HG03175 (cell line): ENCODE measurements around the gene AEBP1.
"Not testable (repeated sequence)": the region's sequence is repeated elsewhere in the genome, so short reads cannot be mapped to it uniquely, and the experiment has no call there.

Experiments used
- ATAC-seq: cut with Tn5 transposase; IDR thresholded peaks from one replicate; pipeline ENCODE4 v1.9.1; 2021; ENCODE audit warnings: mild to moderate bottlenecking, moderate library complexity; ENCODE audit not compliant: unreplicated experiment

Gene AEBP1

GRCh38 chr7:44116789-44117666, 12.9 kb downstream of the AEBP1 start:
- ATAC-seq: no peak

- no peak for ATAC-seq
These were observed 13.8 kb downstream of the AEBP1 start for GRCh38 chr7:44117801-44118429.

- ATAC-seq: no peak
These were observed 15.8 kb downstream of the AEBP1 start for GRCh38 chr7:44119829-44120380.

GRCh38 chr7:44120395-44120794, 16.2 kb downstream of the AEBP1 start:
- no peak for ATAC-seq

- ATAC-seq: no peak
These were observed 17.7 kb downstream of the AEBP1 start for GRCh38 chr7:44121761-44122420.

- ATAC-seq: no peak
These were observed 18.4 kb downstream of the AEBP1 start for GRCh38 chr7:44122529-44122928.

GRCh38 chr7:44123190-44124003, 19.3 kb downstream of the AEBP1 start, which contains the start of gene POLD2:
POLD2 (minus strand) TSS chr7:44123548; CDS start chr7:44122053, 1,495 bp downstream.
- ATAC-seq: peak; percentile 99

GRCh38 chr7:44124822-44125202, 20.7 kb downstream of the AEBP1 start:
- ATAC-seq: no peak

GRCh38 chr7:44126574-44126973, 22.4 kb downstream of the AEBP1 start:
- ATAC-seq: not testable (repeated sequence)

- no peak for ATAC-seq
These were observed 23.0 kb downstream of the AEBP1 start for GRCh38 chr7:44127161-44127560.

- no peak for ATAC-seq
These were observed 24.8 kb downstream of the AEBP1 start for GRCh38 chr7:44128721-44129582.

GRCh38 chr7:44131173-44132029, 27.3 kb downstream of the AEBP1 start:
- ATAC-seq: no peak

GRCh38 chr7:44132039-44132438, 27.9 kb downstream of the AEBP1 start:
- ATAC-seq: no peak

- no peak for ATAC-seq
These were observed 29.1 kb downstream of the AEBP1 start for GRCh38 chr7:44133295-44133694.

- ATAC-seq: no peak
These were observed 30.9 kb downstream of the AEBP1 start for GRCh38 chr7:44134943-44135628.

- no peak for ATAC-seq
These were observed 32.6 kb downstream of the AEBP1 start for GRCh38 chr7:44136731-44137130.

- no peak for ATAC-seq
These were observed 34.6 kb downstream of the AEBP1 start for GRCh38 chr7:44138698-44139097.
